ENCODE measurements around the gene IQGAP1. TPM values are rescaled to one million over a fixed set of nuclear protein-coding genes. Genes with fewer than 3 reads are reported as not detected.

Gene IQGAP1
- total RNA-seq, 1 donor, result 297 TPM

- TF ChIP-seq CTCF (IDR thresholded peaks at IDR 0.05; ENCODE audit: insufficient read depth, low read depth, low read length), result no peak
- no peak overlapping the region for H3K4me3 ChIP-seq (ENCODE audit: low read depth, low read length)
- DNase-seq (ENCODE audit: low read depth), result no peak
Measured at GRCh38 chr15:90547540-90547939, 159.5 kb downstream of the IQGAP1 start.

GRCh38 chr15:90550919-90551318 is 162.9 kb downstream of the IQGAP1 start:
- no peak for TF ChIP-seq CTCF (IDR thresholded peaks at IDR 0.05; ENCODE audit: insufficient read depth, low read depth, low read length)
- H3K4me3 ChIP-seq (ENCODE audit: low read depth, low read length), result no peak overlapping the region
- no peak for DNase-seq (ENCODE audit: low read depth)

Small RNA genes within 50 kb of the gene (small RNA-seq; reads per million reads assigned to genes)
- not detected for gene NDUFA3P4

Other genes starting within 250 kb of the IQGAP1 start
- 16.4 and 21.6 TPM in 2 replicates for gene SEMA4B, start 186.9 kb upstream of the IQGAP1 start, total RNA-seq
- gene CIB1, start 154.3 kb upstream of the IQGAP1 start, total RNA-seq, result 19.0 and 31.2 TPM in 2 replicates
- gene GDPGP1, start 154.0 kb upstream of the IQGAP1 start, total RNA-seq, result 5.2 and 5.6 TPM in 2 replicates
- under 0.01 and 0.32 TPM in 2 replicates for gene TTLL13, start 138.7 kb upstream of the IQGAP1 start, total RNA-seq
- 72.2 and 88.9 TPM in 2 replicates for gene NGRN, start 122.6 kb upstream of the IQGAP1 start, total RNA-seq
- gene ZNF774, start 36.0 kb upstream of the IQGAP1 start, total RNA-seq, result 1.6 and 1.7 TPM in 2 replicates
- gene CRTC3, start 141.7 kb downstream of the IQGAP1 start, total RNA-seq, result 21.2 and 23.2 TPM in 2 replicates